ENCODE data around the gene IL9. TPM values are rescaled to one million over a fixed set of nuclear protein-coding genes. Genes with fewer than 3 reads are reported as not detected.
"Not testable (repeated sequence)": the region's sequence is repeated elsewhere in the genome, so short reads cannot be mapped to it uniquely, and the experiment has no call there.

Gene IL9
- total RNA-seq, 1 donor from 2014 or later = not detected

- H3K27me3 ChIP-seq = no peaks in the 10 kb centered on the region
- H3K9me3 ChIP-seq = no peaks in the 10 kb centered on the region
- H3K4me3 ChIP-seq = no peak overlapping the region
- no peaks in the 10 kb centered on the region for H3K4me1 ChIP-seq
- no peak overlapping the region for H3K27ac ChIP-seq
- H3K36me3 ChIP-seq = no peaks in the 10 kb centered on the region
- DNase-seq (ENCODE audit: low spot score in 2 of 2) = no peak
- TF ChIP-seq, protein P1, sequence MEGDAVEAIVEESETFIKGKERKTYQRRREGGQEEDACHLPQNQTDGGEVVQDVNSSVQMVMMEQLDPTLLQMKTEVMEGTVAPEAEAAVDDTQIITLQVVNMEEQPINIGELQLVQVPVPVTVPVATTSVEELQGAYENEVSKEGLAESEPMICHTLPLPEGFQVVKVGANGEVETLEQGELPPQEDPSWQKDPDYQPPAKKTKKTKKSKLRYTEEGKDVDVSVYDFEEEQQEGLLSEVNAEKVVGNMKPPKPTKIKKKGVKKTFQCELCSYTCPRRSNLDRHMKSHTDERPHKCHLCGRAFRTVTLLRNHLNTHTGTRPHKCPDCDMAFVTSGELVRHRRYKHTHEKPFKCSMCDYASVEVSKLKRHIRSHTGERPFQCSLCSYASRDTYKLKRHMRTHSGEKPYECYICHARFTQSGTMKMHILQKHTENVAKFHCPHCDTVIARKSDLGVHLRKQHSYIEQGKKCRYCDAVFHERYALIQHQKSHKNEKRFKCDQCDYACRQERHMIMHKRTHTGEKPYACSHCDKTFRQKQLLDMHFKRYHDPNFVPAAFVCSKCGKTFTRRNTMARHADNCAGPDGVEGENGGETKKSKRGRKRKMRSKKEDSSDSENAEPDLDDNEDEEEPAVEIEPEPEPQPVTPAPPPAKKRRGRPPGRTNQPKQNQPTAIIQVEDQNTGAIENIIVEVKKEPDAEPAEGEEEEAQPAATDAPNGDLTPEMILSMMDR (IDR thresholded peaks at IDR 0.05) = no peak
- intact Hi-C loops (cut with DNase I) = no loop called here
Observed at GRCh38 chr5:135864503-135865435, 30.9 kb downstream of the IL9 start.

DNA sequence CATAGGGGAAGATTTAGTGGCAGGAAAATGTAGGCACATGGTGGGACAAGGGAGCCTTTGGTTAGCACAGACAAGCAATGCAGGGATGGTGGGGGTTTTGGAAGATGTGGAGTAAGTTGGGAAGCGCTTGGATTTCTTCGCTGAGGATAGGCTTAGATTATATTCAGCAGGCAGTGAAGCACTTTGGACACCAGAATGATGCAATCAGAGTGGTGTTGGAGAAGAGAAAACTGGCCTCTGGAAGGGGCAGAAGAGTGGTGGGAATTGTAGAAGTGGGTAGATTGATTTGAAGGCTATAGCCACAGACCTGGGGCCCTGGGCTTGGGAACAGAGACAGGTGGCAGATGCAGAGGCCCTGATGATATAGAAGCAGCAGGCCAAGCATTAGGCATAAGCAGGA is 32.9 kb downstream of the IL9 start:
- Histone ChIP-seq H3K27ac (no peak overlapping the region), H3K9me3 (no peaks in the 10 kb centered on the region), H3K4me1 (no peaks in the 10 kb centered on the region), H3K4me3 (no peak overlapping the region), H3K36me3 (no peaks in the 10 kb centered on the region), H3K27me3 (no peaks in the 10 kb centered on the region)
- DNase-seq (ENCODE audit: low spot score in 2 of 2) = no peak
- TF ChIP-seq, protein P1 (IDR thresholded peaks at IDR 0.05) = no peak
- intact Hi-C loops (cut with DNase I) = no loop called here

DNA sequence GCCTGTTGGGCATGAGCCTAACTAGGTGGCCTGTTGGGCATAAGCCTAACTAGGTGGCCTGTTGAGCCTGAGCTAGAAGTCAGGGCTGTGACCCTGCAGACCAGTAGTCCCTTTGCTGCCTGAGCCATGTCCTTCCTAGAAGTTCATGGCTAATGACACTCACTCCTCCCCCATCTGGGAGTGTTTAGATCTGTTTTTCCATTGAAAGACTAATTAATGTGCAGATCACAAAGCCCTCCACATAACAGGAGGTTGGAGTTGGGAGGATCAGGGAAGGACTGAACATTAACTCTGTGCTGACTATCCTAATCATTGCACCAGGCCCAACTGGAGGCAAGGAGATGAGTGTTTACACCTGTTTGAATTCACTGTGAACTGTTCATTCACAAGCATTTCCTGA is 33.6 kb downstream of the IL9 start:
- TF ChIP-seq, protein P1 (IDR thresholded peaks at IDR 0.05) = no peak
- H3K4me1 ChIP-seq = no peaks in the 10 kb centered on the region
- no peaks in the 10 kb centered on the region for H3K36me3 ChIP-seq
- DNase-seq (ENCODE audit: low spot score in 2 of 2) = no peak
- no peak overlapping the region for H3K27ac ChIP-seq
- no peaks in the 10 kb centered on the region for H3K9me3 ChIP-seq
- intact Hi-C loops (cut with DNase I) = no loop called here
- H3K27me3 ChIP-seq = no peaks in the 10 kb centered on the region
- no peak overlapping the region for H3K4me3 ChIP-seq

DNA sequence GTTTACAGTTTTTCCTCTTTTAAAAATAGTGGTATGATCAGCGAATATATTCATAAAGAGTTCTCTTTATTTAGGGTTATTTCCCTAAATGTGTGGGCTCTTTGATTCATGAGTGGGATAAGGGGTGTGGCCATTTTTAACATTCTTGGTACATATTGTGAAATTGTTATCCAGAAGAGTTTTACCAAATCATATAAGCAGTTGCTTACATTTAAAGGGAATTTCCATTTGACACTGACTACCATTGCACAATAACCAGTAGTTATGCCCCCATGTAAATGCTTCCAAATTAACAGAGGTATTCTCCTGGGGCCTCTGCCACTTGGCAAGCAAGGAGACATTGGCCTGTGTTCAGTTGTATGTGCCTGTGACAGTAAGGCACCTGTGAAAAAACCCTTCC is 34.0 kb downstream of the IL9 start:
- H3K4me1 ChIP-seq = no peaks in the 10 kb centered on the region
- intact Hi-C loops (cut with DNase I) = no loop called here
- H3K9me3 ChIP-seq = no peaks in the 10 kb centered on the region
- H3K36me3 ChIP-seq = no peaks in the 10 kb centered on the region
- no peak overlapping the region for H3K4me3 ChIP-seq
- no peak for DNase-seq (ENCODE audit: low spot score in 2 of 2)
- no peak overlapping the region for H3K27ac ChIP-seq
- TF ChIP-seq, protein P1 (IDR thresholded peaks at IDR 0.05) = no peak
- H3K27me3 ChIP-seq = no peaks in the 10 kb centered on the region

DNA sequence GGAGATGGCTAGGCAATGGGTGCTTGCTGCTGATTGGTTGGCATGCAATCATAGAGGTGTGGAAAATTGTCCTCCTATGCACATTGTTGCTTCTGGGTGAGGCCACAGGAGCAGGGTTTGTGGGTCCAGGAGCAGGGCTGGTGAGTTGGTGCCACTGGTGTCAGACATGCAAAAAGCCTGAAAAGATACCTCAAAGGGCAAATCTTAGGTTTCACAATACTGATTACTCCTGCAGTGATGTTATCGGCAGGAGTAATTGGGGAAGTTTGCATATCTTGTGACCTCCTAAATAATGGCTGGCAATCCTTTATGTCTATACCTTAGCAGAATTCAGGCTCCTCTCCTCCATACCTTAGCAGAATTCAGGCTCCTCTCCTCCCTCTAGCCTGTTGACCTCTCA is 36.0 kb downstream of the IL9 start:
- no peaks in the 10 kb centered on the region for H3K27me3 ChIP-seq
- no peaks in the 10 kb centered on the region for H3K4me1 ChIP-seq
- TF ChIP-seq, protein P1 (IDR thresholded peaks at IDR 0.05) = no peak
- intact Hi-C loops (cut with DNase I) = no loop called here
- H3K36me3 ChIP-seq = no peaks in the 10 kb centered on the region
- no peak overlapping the region for H3K4me3 ChIP-seq
- no peaks in the 10 kb centered on the region for H3K9me3 ChIP-seq
- H3K27ac ChIP-seq = no peak overlapping the region
- DNase-seq (ENCODE audit: low spot score in 2 of 2) = no peak

GRCh38 chr5:135859186-135859585 is 36.5 kb downstream of the IL9 start:
- intact Hi-C loops (cut with DNase I); H3K4me3 ChIP-seq; H3K9me3 ChIP-seq; H3K27ac ChIP-seq; DNase-seq (ENCODE audit: low spot score in 2 of 2); H3K36me3 ChIP-seq; H3K4me1 ChIP-seq; H3K27me3 ChIP-seq: not testable (repeated sequence)
